ENCODE measurements around the gene TUBA4A. TPM values are rescaled to one million over a fixed set of nuclear protein-coding genes. Genes with fewer than 3 reads are reported as not detected.
"Not testable (repeated sequence)": the region's sequence is repeated elsewhere in the genome, so short reads cannot be mapped to it uniquely, and the experiment has no call there.

The TUBA4A gene
- total RNA-seq, 1 donor from 2014 or later, result 128 TPM

DNA sequence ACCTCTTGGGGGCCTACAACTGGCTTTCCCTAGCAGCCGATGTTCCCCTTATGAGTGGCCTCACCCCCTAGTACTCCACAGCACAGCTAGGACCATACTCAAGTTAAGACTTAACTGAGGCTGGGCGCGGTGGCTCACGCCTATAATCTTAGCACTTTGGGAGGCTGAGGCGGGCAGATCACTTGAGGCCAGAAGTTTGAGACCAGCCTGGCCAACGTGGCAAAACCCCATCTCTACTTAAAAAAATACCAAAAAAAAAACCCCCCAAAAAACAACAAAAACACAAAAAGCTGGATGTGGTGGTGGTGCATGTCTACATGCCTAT is 33.4 kb upstream of the TUBA4A start:
- not testable (repeated sequence) for DNase-seq (ENCODE audit: low read depth)

DNA sequence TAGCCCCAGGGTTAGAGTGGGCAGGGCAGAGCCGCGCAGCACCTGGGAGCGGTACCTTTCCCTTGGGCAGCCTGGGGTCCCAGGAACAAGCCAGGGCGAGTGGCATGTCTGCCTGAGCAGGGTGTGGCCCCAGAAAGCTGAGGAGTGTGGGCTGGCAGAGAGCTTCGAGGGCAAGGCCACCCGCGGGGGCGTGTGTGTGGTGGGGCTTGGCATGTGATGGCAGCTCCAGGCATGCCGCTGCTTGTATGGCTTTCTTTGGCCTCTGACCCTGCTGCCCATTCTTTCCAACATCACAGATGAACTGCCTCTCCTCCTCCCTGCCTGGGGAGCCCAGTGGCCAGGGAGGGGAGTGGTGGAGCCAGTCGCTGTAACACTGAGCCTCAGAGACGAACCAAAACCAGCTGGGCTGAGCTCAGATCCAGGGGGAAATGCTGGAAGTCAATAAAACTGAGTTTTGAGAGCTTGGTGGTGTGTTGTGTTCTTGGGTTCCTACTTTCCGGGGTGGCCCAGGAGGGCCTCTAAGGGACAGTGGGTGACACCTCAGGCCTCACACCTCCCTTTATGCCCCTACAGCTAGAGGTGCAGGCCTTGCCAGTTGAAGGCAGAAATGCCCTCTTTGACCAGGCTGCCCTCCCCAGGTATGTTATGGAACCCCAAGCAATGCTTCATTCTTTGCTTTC is 32.9 kb upstream of the TUBA4A start:
- DNase-seq (ENCODE audit: low read depth), result peak; percentile 89

DNA sequence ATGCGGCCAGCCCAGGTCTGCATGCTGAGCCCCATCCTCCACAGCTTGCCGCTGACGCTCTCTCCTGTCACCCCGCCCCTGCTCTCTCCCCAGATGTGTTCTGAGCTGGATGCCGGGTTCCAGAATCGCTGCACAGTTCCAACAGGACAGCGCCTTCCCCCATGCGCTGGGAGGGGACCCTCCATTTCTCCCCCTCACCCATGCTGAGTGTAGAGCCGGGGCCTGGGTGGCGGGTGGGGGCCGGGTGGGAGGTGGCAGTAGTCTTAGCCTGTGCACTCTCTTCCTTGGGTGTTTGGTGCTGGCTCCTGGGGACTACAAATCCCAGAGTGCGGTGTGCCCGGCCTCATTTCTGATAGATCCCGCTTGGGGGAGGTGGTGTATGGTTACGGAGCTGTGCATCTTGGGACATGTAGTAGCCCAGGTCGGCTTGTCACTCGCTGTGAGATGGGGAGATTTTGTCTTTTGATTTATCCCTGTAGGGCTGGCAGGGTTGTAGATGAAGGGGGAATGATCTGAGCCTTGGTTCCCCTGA is 32.2 kb upstream of the TUBA4A start:
- DNase-seq (ENCODE audit: low read depth), result peak; percentile 65

DNA sequence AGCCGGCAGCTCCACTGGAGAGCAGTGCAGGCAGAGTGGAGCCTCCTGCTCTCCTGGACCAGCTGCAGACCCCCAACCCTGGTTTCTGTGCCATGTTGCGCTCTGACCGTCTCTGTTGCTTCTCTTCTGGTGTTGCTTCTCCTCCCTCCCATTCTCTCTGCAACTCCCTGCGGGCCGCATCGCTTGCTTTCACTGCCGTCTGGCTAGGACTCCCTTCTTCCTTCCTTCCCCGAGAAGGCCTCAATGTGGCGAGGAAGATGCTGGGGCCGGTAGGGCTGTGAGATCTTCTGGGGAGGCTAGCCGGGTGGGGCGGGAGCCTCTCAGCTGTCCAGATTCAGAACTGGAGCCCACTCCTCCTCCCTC is 31.6 kb upstream of the TUBA4A start:
- DNase-seq (ENCODE audit: low read depth), result no peak

DNA sequence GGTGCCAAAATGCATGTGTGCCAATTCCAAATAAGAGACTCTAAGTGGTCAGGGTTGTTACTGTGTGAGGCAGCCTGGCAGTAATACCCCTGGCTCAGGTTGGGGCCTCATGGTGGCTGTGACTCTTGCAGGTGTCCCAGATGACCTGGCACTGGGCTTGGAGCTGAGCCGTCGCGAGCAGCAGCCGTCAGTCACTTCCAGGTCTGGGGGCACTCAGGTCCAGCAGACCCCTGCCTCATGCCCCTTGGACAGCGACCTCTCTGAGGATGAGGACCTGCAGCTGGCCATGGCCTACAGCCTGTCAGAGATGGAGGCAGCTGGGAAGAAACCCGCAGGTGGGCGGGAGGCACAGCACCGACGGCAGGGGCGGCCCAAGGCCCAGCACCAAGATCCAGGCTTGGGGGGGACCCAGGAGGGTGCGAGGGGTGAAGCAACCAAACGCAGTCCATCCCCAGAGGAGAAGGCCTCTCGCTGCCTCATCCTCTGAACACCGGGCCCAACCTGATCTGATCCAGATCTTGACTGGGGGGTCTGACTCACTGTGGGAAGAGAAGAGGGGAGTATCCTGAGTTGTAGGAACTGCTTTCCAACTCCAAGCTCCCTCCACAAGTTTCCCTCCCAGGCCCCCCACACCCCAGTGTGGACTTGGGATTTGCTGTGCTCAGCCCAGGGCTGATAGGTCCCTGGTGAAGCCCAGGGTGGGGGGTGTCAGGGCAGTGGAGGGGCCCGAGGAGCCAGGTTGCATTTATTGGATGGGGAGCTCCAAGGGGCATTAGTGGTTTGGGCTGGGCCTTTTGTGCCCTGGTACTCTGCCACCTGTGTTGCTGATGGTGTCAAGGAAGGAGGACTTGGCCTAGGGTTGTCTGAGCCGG is 31.0 kb upstream of the TUBA4A start:
- DNase-seq (ENCODE audit: low read depth), result no peak

DNA sequence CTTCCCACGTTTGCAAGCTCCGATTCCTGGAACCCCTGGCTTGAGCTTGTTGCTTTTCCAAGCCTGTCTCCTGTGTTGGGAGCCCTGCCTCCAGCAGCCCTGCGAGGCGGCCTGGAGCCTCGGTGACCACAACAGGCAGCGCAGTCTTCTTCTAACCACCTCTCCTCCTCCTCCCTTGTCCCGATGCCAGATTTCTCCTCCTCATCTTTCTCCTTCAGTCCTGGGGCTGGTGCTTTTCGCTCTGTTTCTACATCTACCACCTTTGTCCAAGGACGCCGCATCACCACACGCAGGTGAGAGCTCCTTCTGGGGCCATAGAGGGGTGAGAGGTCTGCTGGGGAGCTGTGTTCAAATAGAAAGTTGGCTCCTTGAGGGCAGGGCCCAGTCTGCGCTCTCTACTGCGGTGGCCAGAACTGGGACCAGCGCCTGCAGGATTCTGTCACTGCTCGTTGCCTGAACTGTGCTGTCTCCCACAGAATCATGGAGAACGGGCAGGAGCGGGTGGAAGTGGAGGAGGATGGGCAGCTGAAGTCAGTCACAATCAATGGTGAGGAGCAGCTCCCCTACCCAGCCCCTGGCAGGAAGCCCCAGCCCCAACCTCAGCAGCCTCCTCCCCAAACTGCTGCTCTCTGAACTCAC is 29.3 kb upstream of the TUBA4A start:
- no peak for DNase-seq (ENCODE audit: low read depth)

DNA sequence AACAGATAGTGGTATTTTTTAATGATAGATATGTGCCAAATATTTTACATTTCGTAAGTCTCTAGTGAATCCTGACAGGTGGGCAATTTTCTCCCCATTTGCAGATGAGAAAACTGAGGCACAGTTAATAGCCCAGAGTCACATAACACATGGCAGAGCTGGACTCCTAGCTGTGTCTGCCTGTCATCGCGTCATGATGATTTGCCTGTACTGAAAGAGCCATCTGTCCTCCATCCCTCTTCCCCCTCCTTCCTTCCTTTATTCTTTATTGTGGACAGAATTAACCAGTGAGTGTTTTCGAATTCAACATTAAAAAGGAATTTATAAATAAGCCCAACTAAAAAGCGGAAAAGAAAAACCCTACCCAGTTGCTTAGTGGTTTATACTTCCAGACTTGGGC is 28.7 kb upstream of the TUBA4A start:
- no peak for DNase-seq (ENCODE audit: low read depth)

DNA sequence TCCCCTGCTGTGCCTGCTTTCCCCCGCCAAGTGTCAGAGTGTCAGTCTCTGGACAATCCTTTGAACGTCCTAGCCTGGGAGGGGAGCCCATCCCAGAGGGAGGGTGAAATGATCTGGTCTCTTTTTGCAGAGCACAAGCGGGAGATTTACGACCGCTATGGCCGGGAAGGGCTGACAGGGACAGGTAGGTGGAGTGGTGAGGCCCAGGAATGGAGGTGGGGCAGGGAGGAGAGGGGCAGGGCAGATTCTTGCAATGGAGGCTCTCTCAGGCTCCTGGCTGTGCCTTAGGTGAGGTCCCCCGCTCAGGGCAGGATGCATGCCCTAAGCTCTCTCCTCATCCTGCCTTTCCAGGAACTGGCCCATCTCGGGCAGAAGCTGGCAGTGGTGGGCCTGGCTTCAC is 27.9 kb upstream of the TUBA4A start:
- DNase-seq (ENCODE audit: low read depth), result no peak

DNA sequence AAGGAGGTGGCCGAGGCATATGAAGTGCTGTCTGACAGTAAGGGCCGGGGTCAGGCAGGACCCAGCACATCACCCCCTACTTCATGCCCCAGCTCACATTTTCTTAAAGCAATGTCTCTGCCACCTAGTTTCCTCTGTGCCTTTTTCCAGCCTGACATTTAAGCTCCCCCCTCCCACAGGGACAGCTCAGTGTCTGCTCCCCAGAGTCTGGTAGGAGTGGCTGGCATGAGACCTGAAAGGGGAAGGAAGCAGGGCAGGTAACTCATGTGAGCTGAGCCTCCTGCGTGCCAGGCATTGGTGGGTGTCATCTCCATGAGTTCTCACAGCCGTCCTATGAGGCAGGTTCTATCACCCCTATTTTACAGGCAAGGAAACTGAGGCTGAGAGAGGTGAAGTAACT is 26.9 kb upstream of the TUBA4A start:
- no peak for DNase-seq (ENCODE audit: low read depth)

DNA sequence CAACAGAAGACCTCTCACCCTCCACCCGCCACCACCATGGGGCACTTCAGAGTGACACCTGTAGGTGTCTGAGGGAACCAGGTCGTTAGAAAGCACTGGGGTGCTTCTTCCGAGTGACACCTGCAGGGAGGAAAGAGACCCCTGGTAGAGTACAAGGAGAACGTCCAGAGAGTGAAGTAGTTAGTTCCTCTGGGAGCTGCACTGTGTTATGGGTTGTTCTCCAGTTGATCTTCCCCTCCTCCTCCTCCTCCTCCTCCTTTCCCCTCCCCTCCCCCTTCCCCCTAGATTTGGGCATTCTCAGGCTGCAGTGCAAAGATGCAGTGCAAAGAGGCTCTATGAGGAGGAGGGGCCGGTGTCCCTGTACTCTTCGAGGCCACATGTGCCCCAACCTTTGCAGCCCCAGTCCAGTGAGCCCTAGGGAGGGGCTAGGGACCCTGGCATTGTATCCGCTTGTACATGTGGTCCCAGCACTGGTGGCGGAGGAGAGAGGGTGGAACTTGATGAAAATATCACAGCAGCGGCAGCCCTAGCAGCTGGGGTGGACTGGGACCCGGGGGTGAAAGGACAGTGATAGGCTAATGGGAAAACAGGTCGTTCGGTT is 26.3 kb upstream of the TUBA4A start:
- no peak for DNase-seq (ENCODE audit: low read depth)

DNA sequence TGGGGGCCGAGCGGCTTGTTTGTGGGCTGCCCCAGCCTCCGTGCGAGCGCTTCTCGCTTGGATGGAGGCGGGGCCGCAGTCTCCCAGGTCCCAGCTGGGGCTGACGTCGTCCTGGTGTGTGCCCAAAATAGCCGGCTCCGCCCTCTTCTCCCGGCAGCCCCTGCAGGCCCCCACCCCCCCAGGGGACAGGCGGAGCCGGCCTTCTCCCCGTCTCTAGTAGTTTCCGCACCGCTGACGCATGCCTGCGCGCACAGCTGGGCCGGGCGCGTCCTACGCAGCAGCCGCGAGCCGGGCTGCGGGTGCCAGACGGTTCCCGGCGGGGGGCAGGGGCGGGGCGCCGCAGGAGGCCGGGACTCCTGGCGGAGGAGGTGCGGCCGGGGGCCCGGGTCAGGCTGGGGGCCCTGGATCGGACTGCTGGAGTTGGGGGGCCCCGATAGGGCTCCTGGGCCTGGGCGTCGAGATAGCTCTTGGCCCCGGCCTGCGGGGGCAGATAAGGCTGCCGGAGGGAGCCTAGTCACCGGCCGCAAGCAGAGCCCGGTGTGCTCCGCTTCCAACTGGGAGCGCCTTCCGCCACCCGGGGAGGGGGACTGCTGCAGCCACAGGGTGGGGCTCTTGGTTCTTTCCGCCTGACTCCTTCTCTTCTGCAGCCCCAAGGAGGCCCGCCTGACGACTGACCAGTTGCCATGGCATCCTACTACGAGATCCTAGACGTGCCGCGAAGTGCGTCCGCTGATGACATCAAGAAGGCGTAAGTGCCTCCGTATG is 25.6 kb upstream of the TUBA4A start, which contains the start of gene DNAJB2:
Gene DNAJB2, plus strand, starts transcription at position 216 of the 765 bp plus-strand sequence. Its CDS starts 468 bp downstream, at position 684.
- DNase-seq (ENCODE audit: low read depth), result peak; percentile 99

DNA sequence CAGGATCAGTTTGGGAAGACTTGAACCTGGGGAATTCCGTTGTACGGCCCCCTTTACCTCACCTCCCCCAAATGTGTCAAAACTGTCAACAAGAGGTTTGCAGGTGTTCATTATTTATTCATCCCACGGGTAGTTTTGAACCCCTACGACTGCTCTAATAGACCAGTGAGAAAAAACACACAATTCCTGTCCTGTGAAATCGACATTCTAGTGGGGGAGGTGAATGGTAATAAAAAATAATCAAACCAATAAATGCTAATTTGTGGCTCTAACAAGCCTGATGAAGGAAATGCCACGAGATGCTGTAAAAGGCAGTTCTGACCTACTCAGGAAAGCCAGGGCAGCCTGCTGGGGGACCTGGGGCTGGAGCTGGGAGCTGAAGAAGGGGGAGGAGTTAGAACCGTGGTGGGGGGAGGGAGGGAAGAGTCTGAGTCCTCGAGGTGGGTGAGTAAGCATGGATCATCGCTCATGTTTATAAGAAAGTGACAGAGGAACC is 25.0 kb upstream of the TUBA4A start:
- no peak for DNase-seq (ENCODE audit: low read depth)

DNA sequence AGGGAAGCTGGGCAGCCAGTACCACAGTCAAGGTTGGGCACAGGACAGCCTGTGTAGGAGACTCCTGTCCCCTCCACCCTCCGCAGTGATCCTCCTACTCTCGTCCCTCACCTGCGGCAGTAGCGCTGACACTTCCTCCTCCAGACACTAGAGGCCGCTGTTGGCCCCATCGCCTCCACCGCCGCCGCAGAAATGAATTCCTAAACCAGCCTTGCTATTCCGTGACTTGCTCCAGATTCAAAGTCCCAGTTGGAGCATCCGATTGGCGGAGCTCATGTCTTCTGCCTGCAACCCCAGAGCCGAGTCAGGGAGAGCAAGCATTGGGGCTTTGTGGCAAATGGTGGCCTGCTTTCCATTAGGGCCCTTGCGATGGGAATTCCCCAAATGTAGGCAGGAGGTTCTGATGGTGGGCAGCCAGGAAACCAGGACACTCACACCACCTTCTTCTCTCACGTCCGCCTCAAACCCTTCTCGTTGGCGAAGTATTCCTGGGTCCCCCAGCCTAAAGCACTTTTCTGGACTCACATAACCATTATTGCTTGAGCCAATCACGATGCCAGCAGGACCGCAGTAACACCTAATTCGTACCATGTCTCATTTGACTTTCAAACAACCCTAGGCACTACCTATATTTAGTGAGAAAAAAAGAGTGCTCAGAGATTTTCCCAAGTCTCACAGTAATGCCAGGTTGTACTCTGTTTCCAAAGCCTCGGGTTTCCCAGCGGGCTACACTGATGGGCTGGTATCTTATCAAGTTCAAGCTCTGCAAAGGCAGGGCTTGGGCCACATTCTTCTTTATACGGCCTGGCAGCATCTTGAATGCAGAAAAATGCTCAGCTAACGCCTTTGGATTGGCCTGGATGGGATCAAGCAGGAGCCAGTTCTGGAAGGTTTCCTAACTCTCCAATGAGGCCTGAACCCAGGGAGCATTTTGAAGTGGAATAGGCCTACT is 24.3 kb upstream of the TUBA4A start:
- peak; percentile 86 for DNase-seq (ENCODE audit: low read depth)

DNA sequence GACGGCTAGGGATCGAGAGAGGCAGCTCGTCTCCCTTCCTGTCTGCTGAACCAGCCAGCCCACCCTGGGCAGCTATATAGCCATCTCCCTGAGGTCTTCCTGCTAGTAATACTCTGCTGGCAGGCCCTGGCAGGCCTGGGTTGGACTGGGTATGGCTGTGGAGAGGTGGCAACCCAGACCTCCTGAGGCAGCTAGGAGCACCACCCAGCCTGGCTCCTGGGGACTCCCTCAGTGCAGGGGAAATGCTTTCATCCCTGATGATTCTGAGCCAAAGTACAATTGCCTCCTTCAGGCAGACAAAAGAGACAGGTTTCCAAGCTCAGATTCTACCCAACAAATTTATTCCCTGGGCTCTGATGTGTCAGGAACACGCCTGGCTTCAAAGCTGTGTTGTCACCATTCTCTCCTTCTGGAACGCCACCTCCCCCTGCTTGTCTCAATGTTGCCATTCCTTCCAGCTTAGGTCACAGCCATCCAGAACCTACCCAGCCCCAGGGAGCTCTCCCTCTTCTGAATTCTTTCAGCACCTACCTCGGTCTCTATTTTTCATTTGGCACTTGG is 20.7 kb upstream of the TUBA4A start:
- peak; percentile 90 for DNase-seq (ENCODE audit: low read depth)

DNA sequence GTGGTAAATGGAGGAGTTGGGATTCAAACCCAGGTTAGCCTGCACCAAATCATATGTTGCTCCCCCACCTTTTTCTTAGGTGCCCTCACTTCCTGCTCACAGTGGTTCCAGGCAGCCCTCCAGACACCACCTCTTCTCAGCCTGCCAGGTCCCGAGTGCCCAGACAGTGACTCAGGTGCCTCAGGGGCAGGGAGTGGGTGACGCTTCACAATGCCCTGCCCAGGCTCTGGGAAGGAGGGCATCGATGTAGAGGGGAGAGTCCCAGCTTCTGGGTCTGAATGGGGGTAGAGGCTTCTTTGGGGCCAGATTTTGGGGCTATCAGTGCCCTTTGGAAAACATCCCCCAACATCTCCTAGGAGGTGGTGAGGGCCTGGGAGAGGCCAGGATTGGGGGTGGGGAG is 20.2 kb upstream of the TUBA4A start:
- no peak for DNase-seq (ENCODE audit: low read depth)

DNA sequence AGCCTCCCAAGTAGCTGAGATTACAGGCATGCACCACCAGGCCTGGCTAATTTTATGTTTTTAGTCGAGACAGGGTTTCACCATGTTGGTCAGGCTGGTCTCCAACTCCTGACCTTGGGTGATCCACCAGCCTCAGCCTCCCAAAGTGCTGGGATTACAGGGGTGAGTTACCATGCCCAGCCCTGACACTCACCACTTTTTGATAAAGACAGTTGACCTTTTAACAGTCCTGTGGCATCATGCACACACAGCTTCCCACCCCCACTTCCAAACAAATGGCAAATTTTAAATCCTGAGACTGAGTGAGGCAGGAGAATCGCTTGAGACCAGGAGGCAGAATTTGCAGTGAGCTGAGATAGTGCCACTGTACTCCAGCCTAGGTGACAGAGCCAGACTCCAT is 19.3 kb upstream of the TUBA4A start:
- DNase-seq (ENCODE audit: low read depth), result peak; percentile 68

DNA sequence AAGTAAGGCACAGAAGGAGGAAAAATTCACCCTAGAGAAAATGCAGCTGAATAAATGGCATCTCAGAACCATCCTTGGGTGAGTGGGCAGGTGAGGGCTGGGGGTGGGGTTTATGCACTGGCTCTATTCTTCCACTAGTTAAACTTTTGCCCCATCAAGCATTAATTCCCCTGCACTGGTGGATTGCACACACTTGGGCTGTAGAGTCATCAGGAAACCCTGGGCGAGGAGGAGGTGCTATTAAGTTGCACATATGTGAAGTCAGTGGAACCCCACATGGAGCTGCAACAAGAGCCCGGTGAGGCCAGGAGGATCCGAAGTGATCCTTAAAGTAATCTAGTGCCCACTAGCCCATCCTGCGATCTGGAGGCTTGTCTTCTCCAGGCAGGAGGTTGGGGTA is 18.6 kb upstream of the TUBA4A start:
- no peak for DNase-seq (ENCODE audit: low read depth)

DNA sequence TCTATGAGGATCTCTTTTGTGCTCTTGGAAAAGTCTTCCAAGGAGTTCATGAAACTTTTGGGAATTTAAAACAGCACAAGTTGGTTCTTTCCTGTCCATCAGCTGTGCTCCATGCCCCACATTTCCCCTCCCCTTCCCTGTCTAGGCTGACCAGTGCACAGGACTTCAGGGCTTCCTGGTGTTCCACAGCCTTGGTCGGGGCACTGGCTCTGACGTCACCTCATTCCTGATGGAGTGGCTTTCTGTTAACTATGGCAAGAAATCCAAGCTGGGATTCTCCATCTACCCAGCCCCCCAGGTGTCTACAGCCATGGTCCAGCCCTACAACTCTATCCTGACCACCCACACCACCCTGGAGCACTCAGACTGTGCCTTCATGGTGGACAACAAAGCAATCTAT is 17.3 kb upstream of the TUBA4A start:
- no peak for DNase-seq (ENCODE audit: low read depth)

DNA sequence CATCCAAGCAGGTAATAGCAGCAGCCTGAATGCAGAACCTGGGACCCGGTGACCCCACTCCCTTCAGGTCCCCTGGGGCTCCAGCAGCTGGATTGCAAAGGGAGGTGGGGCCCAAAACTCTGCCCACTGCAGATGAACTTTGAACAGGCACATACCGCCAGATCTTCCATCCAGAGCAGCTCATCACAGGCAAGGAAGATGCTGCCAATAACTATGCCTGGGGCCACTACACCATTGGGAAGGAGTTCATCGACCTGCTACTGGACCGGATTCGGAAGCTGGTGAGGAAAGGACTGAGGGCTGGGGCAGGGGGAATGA is 16.3 kb upstream of the TUBA4A start:
- no peak for DNase-seq (ENCODE audit: low read depth)

Measured in myocyte (in vitro differentiated cells).